ENCODE data around the gene AMIGO2.

The AMIGO2 gene

DNA sequence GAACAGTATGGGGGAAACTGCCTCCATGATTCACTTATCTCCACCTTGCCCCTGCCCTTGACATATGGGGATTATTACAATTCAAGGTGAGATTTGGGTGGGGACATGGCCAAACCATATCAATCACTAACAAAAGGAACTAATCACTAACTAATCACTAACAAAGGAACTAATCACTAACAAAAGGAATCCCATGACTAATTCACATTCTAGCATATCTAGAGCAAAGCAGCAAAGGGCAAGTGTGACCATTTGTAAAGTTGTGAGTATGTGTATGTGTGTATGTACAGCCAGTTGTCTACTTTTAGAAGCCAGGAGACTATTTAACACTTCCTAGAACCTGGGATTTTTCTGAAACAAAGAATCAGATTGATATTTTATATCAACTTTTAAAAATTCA lies 31.2 kb downstream of the AMIGO2 start:
- Histone ChIP-seq H2AFZ (ENCODE audit: low read depth, low read length, severe bottlenecking) (no peak overlapping the region), H3K4me2 (ENCODE audit: low read depth, low read length, poor library complexity, severe bottlenecking) (no peak overlapping the region), H3K9me3 (ENCODE audit: insufficient read depth, low read length) (peaks cover 7% of the 10 kb centered on the region; the same call in 1 of the 2 replicates), H3K9me2 (replicated peaks; ENCODE audit: insufficient read depth, low read length) (no peaks in the 10 kb centered on the region), H3K79me2 (ENCODE audit: insufficient read depth, low read length) (no peaks in the 10 kb centered on the region), H4K20me1 (ENCODE audit: low read depth, low read length) (no peaks in the 10 kb centered on the region), H3K36me3 (ENCODE audit: low read length) (no peaks in the 10 kb centered on the region), H3K27ac (ENCODE audit: low read depth, low read length) (no peak overlapping the region), H3K4me3 (ENCODE audit: insufficient read depth, low read length, poor library complexity, severe bottlenecking) (no peak overlapping the region), H3K27me3 (ENCODE audit: low read length) (no peaks in the 10 kb centered on the region), H3K9ac (ENCODE audit: low read length) (no peak overlapping the region), H3F3A (ENCODE audit: insufficient read depth) (no peaks in the 10 kb centered on the region)
- TF ChIP-seq EZH2phosphoT487 (conservative IDR thresholded peaks at IDR 0.05; ENCODE audit: low read length) = no peak
- TF ChIP-seq, protein P1, sequence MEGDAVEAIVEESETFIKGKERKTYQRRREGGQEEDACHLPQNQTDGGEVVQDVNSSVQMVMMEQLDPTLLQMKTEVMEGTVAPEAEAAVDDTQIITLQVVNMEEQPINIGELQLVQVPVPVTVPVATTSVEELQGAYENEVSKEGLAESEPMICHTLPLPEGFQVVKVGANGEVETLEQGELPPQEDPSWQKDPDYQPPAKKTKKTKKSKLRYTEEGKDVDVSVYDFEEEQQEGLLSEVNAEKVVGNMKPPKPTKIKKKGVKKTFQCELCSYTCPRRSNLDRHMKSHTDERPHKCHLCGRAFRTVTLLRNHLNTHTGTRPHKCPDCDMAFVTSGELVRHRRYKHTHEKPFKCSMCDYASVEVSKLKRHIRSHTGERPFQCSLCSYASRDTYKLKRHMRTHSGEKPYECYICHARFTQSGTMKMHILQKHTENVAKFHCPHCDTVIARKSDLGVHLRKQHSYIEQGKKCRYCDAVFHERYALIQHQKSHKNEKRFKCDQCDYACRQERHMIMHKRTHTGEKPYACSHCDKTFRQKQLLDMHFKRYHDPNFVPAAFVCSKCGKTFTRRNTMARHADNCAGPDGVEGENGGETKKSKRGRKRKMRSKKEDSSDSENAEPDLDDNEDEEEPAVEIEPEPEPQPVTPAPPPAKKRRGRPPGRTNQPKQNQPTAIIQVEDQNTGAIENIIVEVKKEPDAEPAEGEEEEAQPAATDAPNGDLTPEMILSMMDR (IDR thresholded peaks at IDR 0.05; ENCODE audit: insufficient read depth, low read length, poor library complexity, severe bottlenecking) = no peak

DNA sequence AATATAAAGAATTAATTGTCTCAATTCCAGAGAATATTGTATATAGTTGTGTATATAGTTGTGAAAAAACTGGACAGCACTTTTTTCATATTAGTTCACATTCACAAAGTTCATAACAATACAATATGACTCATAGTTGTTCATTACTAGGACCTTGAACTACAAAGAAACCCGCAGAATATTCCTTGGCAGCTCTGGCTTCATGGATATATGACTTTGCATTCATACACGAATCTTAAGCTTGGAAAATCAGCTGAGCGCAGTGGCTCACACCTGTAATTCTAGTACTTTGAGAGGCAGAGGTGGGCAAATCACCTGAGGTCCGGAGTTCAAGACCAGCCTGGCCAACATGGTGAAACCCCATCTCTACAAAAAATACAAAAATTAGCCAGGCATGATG lies 38.4 kb downstream of the AMIGO2 start:
- no peak overlapping the region for H3K27ac ChIP-seq (ENCODE audit: low read depth, low read length)
- no peaks in the 10 kb centered on the region for H3K36me3 ChIP-seq (ENCODE audit: low read length)
- no peaks in the 10 kb centered on the region for H3K9me3 ChIP-seq (ENCODE audit: insufficient read depth, low read length)
- TF ChIP-seq, protein P1 (IDR thresholded peaks at IDR 0.05; ENCODE audit: insufficient read depth, low read length, poor library complexity, severe bottlenecking) = no peak
- no peak for TF ChIP-seq EZH2phosphoT487 (conservative IDR thresholded peaks at IDR 0.05; ENCODE audit: low read length)
- H3K79me2 ChIP-seq (ENCODE audit: insufficient read depth, low read length) = no peaks in the 10 kb centered on the region
- H2AFZ ChIP-seq (ENCODE audit: low read depth, low read length, severe bottlenecking) = no peak overlapping the region
- no peak overlapping the region for H3K9ac ChIP-seq (ENCODE audit: low read length)
- no peaks in the 10 kb centered on the region for H3K27me3 ChIP-seq (ENCODE audit: low read length)
- no peaks in the 10 kb centered on the region for H3F3A ChIP-seq (ENCODE audit: insufficient read depth)
- no peaks in the 10 kb centered on the region for H3K9me2 ChIP-seq (replicated peaks; ENCODE audit: insufficient read depth, low read length)
- no peak overlapping the region for H3K4me3 ChIP-seq (ENCODE audit: insufficient read depth, low read length, poor library complexity, severe bottlenecking)
- H4K20me1 ChIP-seq (ENCODE audit: low read depth, low read length) = no peaks in the 10 kb centered on the region
- no peak overlapping the region for H3K4me2 ChIP-seq (ENCODE audit: low read depth, low read length, poor library complexity, severe bottlenecking)

DNA sequence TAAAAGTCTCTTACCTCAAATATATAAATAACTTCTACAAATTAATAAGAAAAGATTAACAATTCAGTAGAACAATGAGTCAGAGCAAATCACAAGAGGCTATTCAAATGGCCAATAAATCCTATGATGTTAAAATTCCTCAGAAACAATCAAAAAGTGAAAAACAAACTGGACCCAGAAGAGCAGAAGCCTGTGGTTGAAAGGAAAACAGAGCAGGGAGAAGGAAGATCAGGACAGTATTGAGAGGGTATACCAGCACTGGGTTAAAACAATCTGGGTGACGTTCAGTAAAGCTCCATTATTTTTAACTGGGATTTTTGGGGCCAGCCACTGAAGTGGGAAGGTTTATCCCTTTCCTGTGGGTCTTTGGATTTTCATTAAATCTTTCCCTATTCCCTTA lies 40.0 kb downstream of the AMIGO2 start:
- Histone ChIP-seq H3K9ac (ENCODE audit: low read length) (no peak overlapping the region), H3K9me2 (replicated peaks; ENCODE audit: insufficient read depth, low read length) (no peaks in the 10 kb centered on the region), H3K27me3 (ENCODE audit: low read length) (no peaks in the 10 kb centered on the region), H2AFZ (ENCODE audit: low read depth, low read length, severe bottlenecking) (no peak overlapping the region), H3K36me3 (ENCODE audit: low read length) (no peaks in the 10 kb centered on the region), H3K27ac (ENCODE audit: low read depth, low read length) (no peak overlapping the region), H3K79me2 (ENCODE audit: insufficient read depth, low read length) (no peaks in the 10 kb centered on the region), H3K4me2 (ENCODE audit: low read depth, low read length, poor library complexity, severe bottlenecking) (no peak overlapping the region), H3F3A (ENCODE audit: insufficient read depth) (no peaks in the 10 kb centered on the region), H3K4me3 (ENCODE audit: insufficient read depth, low read length, poor library complexity, severe bottlenecking) (no peak overlapping the region), H3K9me3 (ENCODE audit: insufficient read depth, low read length) (no peaks in the 10 kb centered on the region), H4K20me1 (ENCODE audit: low read depth, low read length) (no peaks in the 10 kb centered on the region)
- TF ChIP-seq, protein P1 (IDR thresholded peaks at IDR 0.05; ENCODE audit: insufficient read depth, low read length, poor library complexity, severe bottlenecking) = no peak
- no peak for TF ChIP-seq EZH2phosphoT487 (conservative IDR thresholded peaks at IDR 0.05; ENCODE audit: low read length)
